ENCODE measurements around the gene NSUN2.

The NSUN2 gene

GRCh38 chr5:6632324-6632887 is 438 bp downstream of the NSUN2 start:
- no peaks in the 10 kb centered on the region for H3K27me3 ChIP-seq (ENCODE audit: control insufficient read depth, low read length)
- TF ChIP-seq CTCF (IDR thresholded peaks at IDR 0.05; ENCODE audit: low read depth, low read length, poor library complexity, severe bottlenecking) (no peak), EZH2phosphoT487 (IDR thresholded peaks at IDR 0.05; ENCODE audit: borderline replicate concordance, low read length) (no peak)
- peaks cover 24% of the 10 kb centered on the region; the same call in 1 of the 2 replicates for H4K20me1 ChIP-seq (ENCODE audit: control insufficient read depth, insufficient read depth, low read depth, low read length)
- peaks cover 55% of the 10 kb centered on the region for H3K36me3 ChIP-seq (ENCODE audit: control insufficient read depth, low read length)
- peak overlapping the region; percentile 72 for H3K27ac ChIP-seq (ENCODE audit: low read depth, low read length)
- no peaks in the 10 kb centered on the region for H3F3A ChIP-seq (ENCODE audit: control insufficient read depth, insufficient read depth)
- no peaks in the 10 kb centered on the region for H3K9me2 ChIP-seq (replicated peaks; ENCODE audit: control insufficient read depth, low read length)
- peak overlapping the region; percentile 94 for H3K4me2 ChIP-seq (ENCODE audit: low read length)
- no peaks in the 10 kb centered on the region for H3K9me3 ChIP-seq (ENCODE audit: control insufficient read depth, insufficient read depth, low read length)
- peaks cover 93% of the 10 kb centered on the region for H3K79me2 ChIP-seq (ENCODE audit: control insufficient read depth, low read length)
- H3K4me1 ChIP-seq (ENCODE audit: control insufficient read depth, low read length) = peaks cover 37% of the 10 kb centered on the region
- H3K4me3 ChIP-seq (ENCODE audit: low read length) = peak overlapping the region; percentile 97

GRCh38 chr5:6631441-6631840 is 1.4 kb downstream of the NSUN2 start:
- H3K79me2 ChIP-seq (ENCODE audit: control insufficient read depth, low read length) = peaks cover 94% of the 10 kb centered on the region
- peaks cover 24% of the 10 kb centered on the region; the same call in 1 of the 2 replicates for H4K20me1 ChIP-seq (ENCODE audit: control insufficient read depth, insufficient read depth, low read depth, low read length)
- H3K4me3 ChIP-seq (ENCODE audit: low read length) = peak overlapping the region; percentile 97
- no peaks in the 10 kb centered on the region for H3K9me2 ChIP-seq (replicated peaks; ENCODE audit: control insufficient read depth, low read length)
- no peaks in the 10 kb centered on the region for H3K9me3 ChIP-seq (ENCODE audit: control insufficient read depth, insufficient read depth, low read length)
- H3K4me2 ChIP-seq (ENCODE audit: low read length) = peak overlapping the region; percentile 94
- peaks cover 65% of the 10 kb centered on the region for H3K36me3 ChIP-seq (ENCODE audit: control insufficient read depth, low read length)
- TF ChIP-seq EZH2phosphoT487 (IDR thresholded peaks at IDR 0.05; ENCODE audit: borderline replicate concordance, low read length) = no peak
- TF ChIP-seq CTCF (IDR thresholded peaks at IDR 0.05; ENCODE audit: low read depth, low read length, poor library complexity, severe bottlenecking) = no peak
- H3K4me1 ChIP-seq (ENCODE audit: control insufficient read depth, low read length) = peaks cover 37% of the 10 kb centered on the region
- no peaks in the 10 kb centered on the region for H3F3A ChIP-seq (ENCODE audit: control insufficient read depth, insufficient read depth)
- H3K27me3 ChIP-seq (ENCODE audit: control insufficient read depth, low read length) = no peaks in the 10 kb centered on the region
- no peak overlapping the region for H3K27ac ChIP-seq (ENCODE audit: low read depth, low read length)

GRCh38 chr5:6626508-6626907 is 6.3 kb downstream of the NSUN2 start:
- H3K4me3 ChIP-seq (ENCODE audit: low read length) = no peak overlapping the region
- no peaks in the 10 kb centered on the region for H3K27me3 ChIP-seq (ENCODE audit: control insufficient read depth, low read length)
- H3K4me1 ChIP-seq (ENCODE audit: control insufficient read depth, low read length) = peaks cover 18% of the 10 kb centered on the region
- TF ChIP-seq EZH2phosphoT487 (IDR thresholded peaks at IDR 0.05; ENCODE audit: borderline replicate concordance, low read length) (no peak), CTCF (IDR thresholded peaks at IDR 0.05; ENCODE audit: low read depth, low read length, poor library complexity, severe bottlenecking) (no peak)
- H3K9me2 ChIP-seq (replicated peaks; ENCODE audit: control insufficient read depth, low read length) = no peaks in the 10 kb centered on the region
- peaks cover 98% of the 10 kb centered on the region for H3K36me3 ChIP-seq (ENCODE audit: control insufficient read depth, low read length)
- H3K4me2 ChIP-seq (ENCODE audit: low read length) = no peak overlapping the region
- H3F3A ChIP-seq (ENCODE audit: control insufficient read depth, insufficient read depth) = no peaks in the 10 kb centered on the region
- no peaks in the 10 kb centered on the region for H3K9me3 ChIP-seq (ENCODE audit: control insufficient read depth, insufficient read depth, low read length)
- no peak overlapping the region for H3K27ac ChIP-seq (ENCODE audit: low read depth, low read length)
- H4K20me1 ChIP-seq (ENCODE audit: control insufficient read depth, insufficient read depth, low read depth, low read length) = peaks cover 29% of the 10 kb centered on the region; the same call in 1 of the 2 replicates
- H3K79me2 ChIP-seq (ENCODE audit: control insufficient read depth, low read length) = peaks cover 99% of the 10 kb centered on the region

Measured in DOHH2 (cell line).